ENCODE data around the gene FAM131C.

DNA sequence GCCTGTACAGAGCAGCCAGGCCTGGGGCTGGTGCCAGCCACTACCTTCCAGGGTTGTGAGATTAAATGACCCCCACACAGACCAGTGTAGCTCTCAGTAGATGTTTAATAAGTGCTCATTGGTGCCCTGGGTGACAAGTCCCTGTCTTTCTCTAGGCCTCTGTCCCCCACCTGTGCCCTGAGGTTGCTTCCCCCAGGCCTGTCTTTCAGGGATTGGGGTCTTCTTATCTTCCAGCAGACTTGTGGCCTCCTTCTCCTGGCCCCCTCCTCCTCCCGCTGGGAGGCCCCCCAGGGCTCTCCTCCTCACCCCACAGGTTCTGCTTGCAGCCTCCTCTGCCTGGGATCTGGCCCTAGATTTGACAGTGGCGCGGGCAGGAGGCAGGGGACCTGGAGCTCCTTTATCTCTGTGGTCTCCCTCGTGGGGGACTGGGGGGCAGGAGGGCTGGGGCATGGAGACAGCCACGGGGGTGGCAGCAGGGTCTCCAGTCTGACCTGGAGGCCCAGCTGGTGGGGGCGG, 42.1 kb upstream of the FAM131C start:
- TF ChIP-seq, protein P1, sequence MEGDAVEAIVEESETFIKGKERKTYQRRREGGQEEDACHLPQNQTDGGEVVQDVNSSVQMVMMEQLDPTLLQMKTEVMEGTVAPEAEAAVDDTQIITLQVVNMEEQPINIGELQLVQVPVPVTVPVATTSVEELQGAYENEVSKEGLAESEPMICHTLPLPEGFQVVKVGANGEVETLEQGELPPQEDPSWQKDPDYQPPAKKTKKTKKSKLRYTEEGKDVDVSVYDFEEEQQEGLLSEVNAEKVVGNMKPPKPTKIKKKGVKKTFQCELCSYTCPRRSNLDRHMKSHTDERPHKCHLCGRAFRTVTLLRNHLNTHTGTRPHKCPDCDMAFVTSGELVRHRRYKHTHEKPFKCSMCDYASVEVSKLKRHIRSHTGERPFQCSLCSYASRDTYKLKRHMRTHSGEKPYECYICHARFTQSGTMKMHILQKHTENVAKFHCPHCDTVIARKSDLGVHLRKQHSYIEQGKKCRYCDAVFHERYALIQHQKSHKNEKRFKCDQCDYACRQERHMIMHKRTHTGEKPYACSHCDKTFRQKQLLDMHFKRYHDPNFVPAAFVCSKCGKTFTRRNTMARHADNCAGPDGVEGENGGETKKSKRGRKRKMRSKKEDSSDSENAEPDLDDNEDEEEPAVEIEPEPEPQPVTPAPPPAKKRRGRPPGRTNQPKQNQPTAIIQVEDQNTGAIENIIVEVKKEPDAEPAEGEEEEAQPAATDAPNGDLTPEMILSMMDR (conservative IDR thresholded peaks at IDR 0.05 in 1 of 2, IDR thresholded peaks at IDR 0.05 in 1 of 2; ENCODE audit: low read depth in 1 of 2, low read length in 2 of 2), result no peak
- no peak for TF ChIP-seq EZH2 (IDR thresholded peaks at IDR 0.05; ENCODE audit: low read length, missing control alignments)

Measured in fibroblast of lung (primary cell).